H9 (cell line): Measurements from ENCODE around the gene TYMP. TPM values are rescaled to one million over a fixed set of nuclear protein-coding genes. Genes with fewer than 3 reads are reported as not detected.

ENCODE experiments used
- DNase-seq: peaks from one replicate; pipeline ENCODE4 v3.0.0-alpha.2; 2017
- H2AFZ ChIP-seq: one replicate; pipeline ENCODE4 v1.6.1; 2013; ENCODE audit warnings: mild to moderate bottlenecking, low read length, control low read depth, moderate library complexity
- H2AK5ac ChIP-seq: 2 replicates; pipeline ENCODE4 v1.6.1; 2013; ENCODE audit warnings: low read length, control low read depth, mixed read lengths; ENCODE audit not compliant: insufficient read length
- H2BK120ac ChIP-seq: one replicate; pipeline ENCODE4 v1.6.1; 2013; ENCODE audit warnings: low read depth, mild to moderate bottlenecking, low read length, control low read depth, inconsistent platforms; ENCODE audit not compliant: poor library complexity, severe bottlenecking
- H2BK12ac ChIP-seq: 2 replicates; pipeline ENCODE4 v1.6.1; 2013; ENCODE audit warnings: low read length, control low read depth, mixed read lengths, low read depth; ENCODE audit not compliant: insufficient read length
- H2BK15ac ChIP-seq: 2 replicates; pipeline ENCODE4 v1.6.1; 2013; ENCODE audit warnings: low read depth, low read length, control low read depth
- H2BK20ac ChIP-seq: one replicate; pipeline ENCODE4 v1.6.1; 2013; ENCODE audit warnings: low read depth, mild to moderate bottlenecking, low read length, control low read depth, inconsistent platforms; ENCODE audit not compliant: poor library complexity, severe bottlenecking
- H2BK5ac ChIP-seq: 2 replicates; pipeline ENCODE4 v1.6.1; 2013; ENCODE audit warnings: low read length, control low read depth, mixed read lengths; ENCODE audit not compliant: insufficient read length
- H3K14ac ChIP-seq: 2 replicates; pipeline ENCODE4 v1.6.1; 2013; ENCODE audit warnings: low read length, control low read depth; ENCODE audit not compliant: insufficient read depth
- H3K18ac ChIP-seq: 2 replicates; pipeline ENCODE4 v1.6.1; 2013; ENCODE audit warnings: low read depth, mild to moderate bottlenecking, mixed read lengths, low read length, control low read depth; ENCODE audit not compliant: insufficient read length
- H3K23ac ChIP-seq: 2 replicates; pipeline ENCODE4 v1.6.1; 2013; ENCODE audit warnings: low read length, control low read depth, mixed read lengths, low read depth; ENCODE audit not compliant: insufficient read length
- H3K23me2 ChIP-seq: 2 replicates; pipeline ENCODE4 v1.6.1; 2013; ENCODE audit warnings: low read depth, mild to moderate bottlenecking, mixed read lengths, low read length, control low read depth; ENCODE audit not compliant: insufficient read length, poor library complexity, severe bottlenecking
- H3K27ac ChIP-seq: 2 replicates; pipeline ENCODE4 v1.5.1; 2013; ENCODE audit warnings: low read length, control low read depth, mixed read lengths, low read depth; ENCODE audit not compliant: insufficient read length
- H3K27me3 ChIP-seq: 2 replicates; pipeline ENCODE4 v1.6.1; 2013; ENCODE audit warnings: low read length, control low read depth, inconsistent platforms; ENCODE audit not compliant: insufficient read depth
- H3K4ac ChIP-seq: 2 replicates; pipeline ENCODE4 v1.6.1; 2013; ENCODE audit warnings: low read depth, mild to moderate bottlenecking, control low read depth, inconsistent platforms, low read length, moderate library complexity
- H3K4me1 ChIP-seq: 2 replicates; pipeline ENCODE4 v1.6.1; 2013; ENCODE audit warnings: low read length, control low read depth, inconsistent platforms; ENCODE audit not compliant: insufficient read depth
- H3K4me2 ChIP-seq: 2 replicates; pipeline ENCODE4 v1.6.1; 2013; ENCODE audit warnings: low read length, control low read depth, mixed read lengths; ENCODE audit not compliant: insufficient read length, insufficient read depth
- H3K56ac ChIP-seq: 2 replicates; pipeline ENCODE4 v1.6.1; 2013; ENCODE audit warnings: low read depth, mild to moderate bottlenecking, mixed read lengths, low read length, control low read depth; ENCODE audit not compliant: insufficient read length
- H3K79me1 ChIP-seq: 2 replicates; pipeline ENCODE4 v1.6.1; 2013; ENCODE audit warnings: low read depth, mild to moderate bottlenecking, moderate library complexity, low read length, control low read depth, inconsistent platforms; ENCODE audit not compliant: insufficient read depth, poor library complexity, severe bottlenecking
- H3K79me2 ChIP-seq: 2 replicates; pipeline ENCODE4 v1.6.1; 2013; ENCODE audit warnings: low read length, control low read depth, inconsistent platforms; ENCODE audit not compliant: insufficient read depth
- H3K9ac ChIP-seq: 2 replicates; pipeline ENCODE4 v1.6.1; 2013; ENCODE audit warnings: low read length, control low read depth, mixed read lengths; ENCODE audit not compliant: insufficient read length; ENCODE audit errors: extremely low read depth
- H3K9me3 ChIP-seq: one replicate; pipeline ENCODE4 v1.6.1; 2013; ENCODE audit warnings: low read depth, low read length, inconsistent platforms; ENCODE audit not compliant: control insufficient read depth
- H3T11ph ChIP-seq: one replicate; pipeline ENCODE4 v1.6.1; 2013; ENCODE audit warnings: mild to moderate bottlenecking, low read length, control low read depth, inconsistent platforms
- H4K20me1 ChIP-seq: one replicate; pipeline ENCODE4 v1.6.1; 2013; ENCODE audit not compliant: control insufficient read depth, insufficient read length, insufficient read depth
- H4K5ac ChIP-seq: 2 replicates; pipeline ENCODE4 v1.6.1; 2013; ENCODE audit warnings: low read depth, mild to moderate bottlenecking, mixed read lengths, low read length, control low read depth; ENCODE audit not compliant: insufficient read length
- H4K8ac ChIP-seq: replicated peaks from 2 replicates; pipeline ENCODE4 v1.6.1; 2013; ENCODE audit warnings: low read length, control low read depth, mixed read lengths, low read depth; ENCODE audit not compliant: insufficient read length
- H4K91ac ChIP-seq: 2 replicates; pipeline ENCODE4 v1.6.1; 2013; ENCODE audit warnings: low read depth, mild to moderate bottlenecking, moderate library complexity, mixed read lengths, low read length, control low read depth; ENCODE audit not compliant: insufficient read length
- H3K27ac Mint-ChIP-seq, 3 experiments: 2 replicates in 2 of 3; 3 replicates in 1 of 3; pipeline ENCODE4 v1.8.0; 2020 to 2021; ENCODE audit warnings: mixed read lengths in 3 of 3, mild to moderate bottlenecking in 1 of 3, moderate library complexity in 1 of 3
- H3K27me3 Mint-ChIP-seq: 2 replicates; pipeline ENCODE4 v1.8.0; 2021; ENCODE audit warnings: low read depth, mild to moderate bottlenecking, moderate library complexity, mixed read lengths
- H3K36me3 Mint-ChIP-seq, 3 experiments: 2 replicates in 2 of 3; 3 replicates in 1 of 3; pipeline ENCODE4 v1.8.0; 2020 to 2021; ENCODE audit warnings: low read depth in 3 of 3, mixed read lengths in 3 of 3; ENCODE audit not compliant: insufficient read depth in 1 of 3
- H3K4me1 Mint-ChIP-seq, 2 experiments: 2 replicates each; pipeline ENCODE4 v1.8.0; 2020; ENCODE audit warnings: mixed read lengths in 2 of 2
- H3K4me3 Mint-ChIP-seq, 2 experiments: 2 replicates in 1 of 2; 3 replicates in 1 of 2; pipeline ENCODE4 v1.8.0; 2020 to 2021; ENCODE audit warnings: mild to moderate bottlenecking in 2 of 2, mixed read lengths in 2 of 2, moderate library complexity in 1 of 2
- H3K9me3 Mint-ChIP-seq, 2 experiments: 2 replicates in 1 of 2; 3 replicates in 1 of 2; pipeline ENCODE4 v1.8.0; 2020; ENCODE audit warnings: mild to moderate bottlenecking in 2 of 2, mixed read lengths in 2 of 2, moderate library complexity in 1 of 2
- CTCF ChIP-seq: fragments of 200-600 bp; sonication (generic); conservative IDR thresholded peaks from 3 replicates; pipeline ENCODE4 v1.8.0; 2021; ENCODE audit warnings: antibody characterized with exemption, mild to moderate bottlenecking
- WGBS: extraction: QIAGEN DNeasy Blood & Tissue Kit; methylation state at CpG from one replicate; pipeline ENCODE4 v1.1.7; 2013; ENCODE audit warnings: missing lambda C conversion rate, low lambda C conversion rate, mixed read lengths; ENCODE audit not compliant: insufficient read length; ENCODE audit errors: extremely low coverage; 5-methylcytosine and 5-hydroxymethylcytosine counted together
- total RNA-seq: library from RNA; stranded (reverse); gene quantifications from 2 replicates; pipeline ENCODE4 v1.2.1, GENCODE V29; 2021

Gene TYMP
- total RNA-seq, 1 experiment from 2014 or later, result 1.0 TPM

- Histone ChIP-seq H3K9ac (no peak overlapping the region), H2BK15ac (no peak overlapping the region), H2BK12ac (no peak overlapping the region), H3K79me1 (no peaks in the 10 kb centered on the region), H3K4ac (no peak overlapping the region), H4K8ac (no peak overlapping the region), H3K56ac (no peak overlapping the region), H3K27me3 (peaks cover 37% of the 10 kb centered on the region; the same call in 1 of the 2 replicates), H3K18ac (no peak overlapping the region), H3K4me2 (no peak overlapping the region), H2BK5ac (no peak overlapping the region), H2BK20ac (no peak overlapping the region), H4K5ac (no peak overlapping the region), H3K27ac (no peak overlapping the region), H2AK5ac (no peak overlapping the region), H3T11ph (no peak overlapping the region), H4K91ac (no peak overlapping the region), H3K79me2 (no peaks in the 10 kb centered on the region), H3K4me1 (peaks cover 3% of the 10 kb centered on the region; the same call in 1 of the 2 replicates), H3K23me2 (peaks cover 21% of the 10 kb centered on the region), H3K23ac (no peak overlapping the region), H2BK120ac (no peak overlapping the region), H3K14ac (no peak overlapping the region), H4K20me1 (no peaks in the 10 kb centered on the region), H2AFZ (no peak overlapping the region), H3K9me3 (no peaks in the 10 kb centered on the region)
- Mint-ChIP-seq H3K27me3 (peaks cover 68% of the 10 kb centered on the region), H3K4me3 (peak overlapping the region in 1 of 2 experiments; percentile 40; a peak in 1 of 5 replicates), H3K9me3 (no peaks in the 10 kb centered on the region; a peak in 1 of 5 replicates), H3K4me1 (peaks cover 16 to 21% of the 10 kb centered on the region in 2 experiments), H3K36me3 (peaks cover 0 to 5% (median 4%) of the 10 kb centered on the region in 3 experiments; a peak in 3 of 7 replicates), H3K27ac (no peak overlapping the region)
- no peak for TF ChIP-seq CTCF
- no peak for DNase-seq
- WGBS, result no CpG with 5 or more reads among the region's 15 CpGs
These were observed 963 bp downstream of the TYMP start for GRCh38 chr22:50528682-50529415.
